ENCODE measurements around the gene CYP26A1.

CYP26A1 gene

GRCh38 chr10:93069245-93069561 is 4.5 kb upstream of the CYP26A1 start:
- Histone ChIP-seq H3K27ac (ENCODE audit: insufficient read depth in 1 of 2, low read depth in 1 of 2, low read length in 2 of 2, poor library complexity in 1 of 2, severe bottlenecking in 2 of 2) (no peak overlapping the region), H3K27me3 (replicated peaks in 2 of 5; ENCODE audit: control insufficient read depth in 4 of 5, insufficient read depth in 5 of 5, low read length in 4 of 5) (peaks cover 14 to 99% (median 72%) of the 10 kb centered on the region in 5 experiments), H3K9me3 (ENCODE audit: control extremely low read depth in 1 of 5, control insufficient read depth in 4 of 5, insufficient read depth in 2 of 5, low read depth in 1 of 5, low read length in 4 of 5) (no peaks in the 10 kb centered on the region), H3K4me1 (ENCODE audit: control extremely low read depth in 1 of 4, control insufficient read depth in 4 of 4, insufficient read depth in 4 of 4, low read length in 3 of 4) (peaks cover 0 to 54% (median 50%) of the 10 kb centered on the region in 4 experiments), H3K4me3 (ENCODE audit: control insufficient read depth in 1 of 7, extremely low read depth in 1 of 7, insufficient read depth in 4 of 7, low read depth in 2 of 7, low read length in 6 of 7) (peak overlapping the region in 1 of 7 experiments; percentile 61), H3K36me3 (ENCODE audit: control insufficient read depth in 4 of 4, insufficient read depth in 4 of 4, low read length in 3 of 4) (no peaks in the 10 kb centered on the region)
- WGBS (ENCODE audit: insufficient coverage), result 33% methylated on average over 4 of the region's 10 CpGs
- ChIA-PET POLR2A (interaction anchor here (0.6 kb wide), 1 partner anchor 11 kb away, joined by 3 read pairs; no protein-coding TSS in a partner anchor), CTCF (interaction anchor here (2.6 kb wide), 1 partner anchor 7 kb away, joined by 8 read pairs; no protein-coding TSS in a partner anchor)
- DNase-seq, result no peak

- no peaks in the 10 kb centered on the region for H3K36me3 ChIP-seq (ENCODE audit: control insufficient read depth in 4 of 4, insufficient read depth in 4 of 4, low read length in 3 of 4)
- peaks cover 0 to 65% (median 63%) of the 10 kb centered on the region in 4 experiments for H3K4me1 ChIP-seq (ENCODE audit: control extremely low read depth in 1 of 4, control insufficient read depth in 4 of 4, insufficient read depth in 4 of 4, low read length in 3 of 4)
- DNase-seq, result no peak
- no peaks in the 10 kb centered on the region for H3K9me3 ChIP-seq (ENCODE audit: control extremely low read depth in 1 of 5, control insufficient read depth in 4 of 5, insufficient read depth in 2 of 5, low read depth in 1 of 5, low read length in 4 of 5)
- H3K27me3 ChIP-seq (replicated peaks in 2 of 5; ENCODE audit: control insufficient read depth in 4 of 5, insufficient read depth in 5 of 5, low read length in 4 of 5), result peaks cover 6 to 99% (median 71%) of the 10 kb centered on the region in 5 experiments
- H3K4me3 ChIP-seq (ENCODE audit: control insufficient read depth in 1 of 7, extremely low read depth in 1 of 7, insufficient read depth in 4 of 7, low read depth in 2 of 7, low read length in 6 of 7), result no peak overlapping the region
- CTCF ChIA-PET, result interaction anchor here (0.7 to 2.6 kb wide), 4 partner anchors 8 to 287 kb away, joined by 3 to 8 read pairs (median 5); no protein-coding TSS in a partner anchor
- H3K27ac ChIP-seq (ENCODE audit: insufficient read depth in 1 of 2, low read depth in 1 of 2, low read length in 2 of 2, poor library complexity in 1 of 2, severe bottlenecking in 2 of 2), result peak overlapping the region in 1 of 2 experiments; percentile 28
- 78% methylated on average over 5 of the region's 5 CpGs for WGBS (ENCODE audit: insufficient coverage)
- POLR2A ChIA-PET, result no interaction called here
Observed at GRCh38 chr10:93070378-93071176, 3.1 kb upstream of the CYP26A1 start.

GRCh38 chr10:93071177-93071472 is 2.6 kb upstream of the CYP26A1 start:
- Histone ChIP-seq H3K27me3 (replicated peaks in 2 of 5; ENCODE audit: control insufficient read depth in 4 of 5, insufficient read depth in 5 of 5, low read length in 4 of 5) (peaks cover 5 to 99% (median 73%) of the 10 kb centered on the region in 5 experiments), H3K36me3 (ENCODE audit: control insufficient read depth in 4 of 4, insufficient read depth in 4 of 4, low read length in 3 of 4) (no peaks in the 10 kb centered on the region), H3K9me3 (ENCODE audit: control extremely low read depth in 1 of 5, control insufficient read depth in 4 of 5, insufficient read depth in 2 of 5, low read depth in 1 of 5, low read length in 4 of 5) (no peaks in the 10 kb centered on the region), H3K27ac (ENCODE audit: insufficient read depth in 1 of 2, low read depth in 1 of 2, low read length in 2 of 2, poor library complexity in 1 of 2, severe bottlenecking in 2 of 2) (no peak overlapping the region), H3K4me1 (ENCODE audit: control extremely low read depth in 1 of 4, control insufficient read depth in 4 of 4, insufficient read depth in 4 of 4, low read length in 3 of 4) (peaks cover 0 to 61% (median 57%) of the 10 kb centered on the region in 4 experiments), H3K4me3 (ENCODE audit: control insufficient read depth in 1 of 7, extremely low read depth in 1 of 7, insufficient read depth in 4 of 7, low read depth in 2 of 7, low read length in 6 of 7) (no peak overlapping the region)
- CTCF ChIA-PET, result interaction anchor here (1.5 to 2.6 kb wide), 3 partner anchors 9 to 286 kb away, joined by 3 to 8 read pairs (median 6); no protein-coding TSS in a partner anchor
- DNase-seq, result no peak
- WGBS (ENCODE audit: insufficient coverage), result 85% methylated on average over 3 of the region's 7 CpGs
- POLR2A ChIA-PET, result no interaction called here

DNA sequence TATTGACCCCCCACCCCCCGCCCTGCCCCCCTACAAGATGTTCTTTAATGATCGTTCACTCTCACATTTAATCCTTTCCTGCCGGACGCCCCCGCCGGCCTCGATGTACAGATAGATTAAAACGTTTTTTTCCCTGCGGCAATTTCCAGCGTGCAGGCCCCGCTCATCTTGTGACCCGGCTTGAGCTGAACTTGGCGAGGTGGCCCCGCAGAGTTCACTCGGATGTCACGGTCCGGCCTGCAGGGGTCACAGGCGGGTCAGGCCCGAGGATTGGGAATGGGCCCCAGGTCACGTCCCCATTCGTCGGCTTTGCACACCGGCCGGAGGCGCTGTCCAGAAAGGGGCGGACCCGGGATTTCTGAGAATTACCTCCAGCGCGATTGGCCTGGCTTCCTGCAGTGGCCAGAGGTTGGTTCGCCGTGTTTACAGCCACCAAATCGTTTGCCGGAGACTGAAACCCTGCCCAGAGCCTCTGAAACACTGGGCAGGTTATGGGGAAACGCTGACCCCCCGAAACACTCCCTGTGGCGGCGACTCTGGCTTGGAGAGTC is 1.9 kb upstream of the CYP26A1 start:
- H3K27me3 ChIP-seq (replicated peaks in 2 of 5; ENCODE audit: control insufficient read depth in 4 of 5, insufficient read depth in 5 of 5, low read length in 4 of 5), result peaks cover 9 to 99% (median 72%) of the 10 kb centered on the region in 5 experiments
- peak overlapping the region in 1 of 2 experiments; percentile 62 for H3K27ac ChIP-seq (ENCODE audit: insufficient read depth in 1 of 2, low read depth in 1 of 2, low read length in 2 of 2, poor library complexity in 1 of 2, severe bottlenecking in 2 of 2)
- under 1% methylated on average over 35 of the region's 37 CpGs for WGBS (ENCODE audit: insufficient coverage)
- ChIA-PET POLR2A (no interaction called here), CTCF (interaction anchor here (1.8 to 8.6 kb wide), 3 partner anchors 7 to 285 kb away, joined by 6 to 76 read pairs (median 8); no protein-coding TSS in a partner anchor)
- peak overlapping the region; percentile 0 to 72 (median 51) for H3K4me3 ChIP-seq (ENCODE audit: control insufficient read depth in 1 of 7, extremely low read depth in 1 of 7, insufficient read depth in 4 of 7, low read depth in 2 of 7, low read length in 6 of 7)
- no peaks in the 10 kb centered on the region for H3K9me3 ChIP-seq (ENCODE audit: control extremely low read depth in 1 of 5, control insufficient read depth in 4 of 5, insufficient read depth in 2 of 5, low read depth in 1 of 5, low read length in 4 of 5)
- no peaks in the 10 kb centered on the region for H3K36me3 ChIP-seq (ENCODE audit: control insufficient read depth in 4 of 4, insufficient read depth in 4 of 4, low read length in 3 of 4)
- DNase-seq, result peak in 1 of 3 donors; percentile 30
- H3K4me1 ChIP-seq (ENCODE audit: control extremely low read depth in 1 of 4, control insufficient read depth in 4 of 4, insufficient read depth in 4 of 4, low read length in 3 of 4), result peaks cover 0 to 58% (median 54%) of the 10 kb centered on the region in 4 experiments

GRCh38 chr10:93072225-93072712 is 1.4 kb upstream of the CYP26A1 start:
- ChIA-PET POLR2A (no interaction called here), CTCF (interaction anchor here (1.2 to 8.6 kb wide), 3 partner anchors 7 to 284 kb away, joined by 4 to 76 read pairs (median 6); no protein-coding TSS in a partner anchor)
- Histone ChIP-seq H3K27ac (ENCODE audit: insufficient read depth in 1 of 2, low read depth in 1 of 2, low read length in 2 of 2, poor library complexity in 1 of 2, severe bottlenecking in 2 of 2) (peak overlapping the region in 1 of 2 experiments; percentile 62), H3K27me3 (replicated peaks in 2 of 5; ENCODE audit: control insufficient read depth in 4 of 5, insufficient read depth in 5 of 5, low read length in 4 of 5) (peaks cover 9 to 98% (median 70%) of the 10 kb centered on the region in 5 experiments), H3K36me3 (ENCODE audit: control insufficient read depth in 4 of 4, insufficient read depth in 4 of 4, low read length in 3 of 4) (no peaks in the 10 kb centered on the region), H3K4me1 (ENCODE audit: control extremely low read depth in 1 of 4, control insufficient read depth in 4 of 4, insufficient read depth in 4 of 4, low read length in 3 of 4) (peaks cover 0 to 58% (median 54%) of the 10 kb centered on the region in 4 experiments), H3K4me3 (ENCODE audit: control insufficient read depth in 1 of 7, extremely low read depth in 1 of 7, insufficient read depth in 4 of 7, low read depth in 2 of 7, low read length in 6 of 7) (peak overlapping the region; percentile 0 to 72 (median 51)), H3K9me3 (ENCODE audit: control extremely low read depth in 1 of 5, control insufficient read depth in 4 of 5, insufficient read depth in 2 of 5, low read depth in 1 of 5, low read length in 4 of 5) (no peaks in the 10 kb centered on the region)
- peak in 1 of 3 donors; percentile 33 for DNase-seq
- WGBS (ENCODE audit: insufficient coverage), result under 1% methylated on average over 23 of the region's 27 CpGs

- POLR2A ChIA-PET, result no interaction called here
- CTCF ChIA-PET, result interaction anchor here (0.8 to 8.6 kb wide), 5 partner anchors 8 to 284 kb away, joined by 3 to 76 read pairs (median 4); no protein-coding TSS in a partner anchor
- Histone ChIP-seq H3K27ac (ENCODE audit: insufficient read depth in 1 of 2, low read depth in 1 of 2, low read length in 2 of 2, poor library complexity in 1 of 2, severe bottlenecking in 2 of 2) (peak overlapping the region in 1 of 2 experiments; percentile 62), H3K4me3 (ENCODE audit: control insufficient read depth in 1 of 7, extremely low read depth in 1 of 7, insufficient read depth in 4 of 7, low read depth in 2 of 7, low read length in 6 of 7) (peak overlapping the region in 6 of 7 experiments; percentile 41 to 75 (median 62)), H3K9me3 (ENCODE audit: control extremely low read depth in 1 of 5, control insufficient read depth in 4 of 5, insufficient read depth in 2 of 5, low read depth in 1 of 5, low read length in 4 of 5) (no peaks in the 10 kb centered on the region), H3K36me3 (ENCODE audit: control insufficient read depth in 4 of 4, insufficient read depth in 4 of 4, low read length in 3 of 4) (no peaks in the 10 kb centered on the region), H3K4me1 (ENCODE audit: control extremely low read depth in 1 of 4, control insufficient read depth in 4 of 4, insufficient read depth in 4 of 4, low read length in 3 of 4) (peaks cover 0 to 56% (median 53%) of the 10 kb centered on the region in 4 experiments), H3K27me3 (replicated peaks in 2 of 5; ENCODE audit: control insufficient read depth in 4 of 5, insufficient read depth in 5 of 5, low read length in 4 of 5) (peaks cover 5 to 97% (median 67%) of the 10 kb centered on the region in 5 experiments)
- DNase-seq, result peak in 1 of 3 donors; percentile 41
- WGBS (ENCODE audit: insufficient coverage), result 5% methylated on average over 27 of the region's 34 CpGs
Observed at GRCh38 chr10:93072713-93073538, 767 bp upstream of the CYP26A1 start.
